Measurements from ENCODE around the gene ESR1.

ESR1 gene

GRCh38 chr6:151807513-151808370 is at the start of gene ESR1:
Gene ESR1, plus strand, starts transcription at chr6:151807682. Its CDS starts 231 bp downstream, at chr6:151807913.
- DNase-seq (ENCODE audit: low read depth): no peak

- no peak for DNase-seq (ENCODE audit: low read depth)
Observed at GRCh38 chr6:151760486-151760885, 47.0 kb upstream of the ESR1 start.

GRCh38 chr6:151761851-151762250 is 45.6 kb upstream of the ESR1 start:
- DNase-seq (ENCODE audit: low read depth): no peak

GRCh38 chr6:151762817-151763216 is 44.7 kb upstream of the ESR1 start:
- DNase-seq (ENCODE audit: low read depth): no peak

- DNase-seq (ENCODE audit: low read depth): no peak
Observed at GRCh38 chr6:151763303-151763702, 44.2 kb upstream of the ESR1 start.

- DNase-seq (ENCODE audit: low read depth): peak; percentile 3
Observed at GRCh38 chr6:151763938-151764680, 43.4 kb upstream of the ESR1 start.

- peak; percentile 2 for DNase-seq (ENCODE audit: low read depth)
Observed at GRCh38 chr6:151765444-151765886, 42.0 kb upstream of the ESR1 start.

- DNase-seq (ENCODE audit: low read depth): no peak
Observed at GRCh38 chr6:151772446-151772845, 35.0 kb upstream of the ESR1 start.

GRCh38 chr6:151773382-151773781 is 34.1 kb upstream of the ESR1 start:
- no peak for DNase-seq (ENCODE audit: low read depth)

- DNase-seq (ENCODE audit: low read depth): no peak
Observed at GRCh38 chr6:151782560-151782959, 24.9 kb upstream of the ESR1 start.

- no peak for DNase-seq (ENCODE audit: low read depth)
Observed at GRCh38 chr6:151783692-151784091, 23.8 kb upstream of the ESR1 start.

- DNase-seq (ENCODE audit: low read depth): no peak
Observed at GRCh38 chr6:151784441-151785214, 22.9 kb upstream of the ESR1 start.

GRCh38 chr6:151796842-151797530 is 10.5 kb upstream of the ESR1 start:
- no peak for DNase-seq (ENCODE audit: low read depth)

- DNase-seq (ENCODE audit: low read depth): no peak
Observed at GRCh38 chr6:151803743-151804142, 3.7 kb upstream of the ESR1 start.

- no peak for DNase-seq (ENCODE audit: low read depth)
Observed at GRCh38 chr6:151804585-151805285, 2.7 kb upstream of the ESR1 start.

- no peak for DNase-seq (ENCODE audit: low read depth)
Observed at GRCh38 chr6:151805286-151805840, 2.1 kb upstream of the ESR1 start.

- no peak for DNase-seq (ENCODE audit: low read depth)
Observed at GRCh38 chr6:151806757-151807512, 547 bp upstream of the ESR1 start.

- DNase-seq (ENCODE audit: low read depth): no peak
Observed at GRCh38 chr6:151808371-151809241, 1.1 kb downstream of the ESR1 start.

- no peak for DNase-seq (ENCODE audit: low read depth)
Observed at GRCh38 chr6:151811081-151811480, 3.6 kb downstream of the ESR1 start.

All from stimulated activated CD8-positive, alpha-beta memory T cell treated with anti-CD3 and anti-CD28 coated beads, Interleukin-4, amount 100 ng/mL, for 24 hours (primary cell).